CD8-positive, alpha-beta memory T cell (primary cell): ENCODE measurements around the gene DAB2IP. TPM values are rescaled to one million over a fixed set of nuclear protein-coding genes. Genes with fewer than 3 reads are reported as not detected.

ENCODE experiments used
- CTCF ChIA-PET: fragments of 350-600 bp; sonication (Branson Sonifier 250); formaldehyde crosslinking; loops from one replicate; lab custom pipeline; 2021; ENCODE audit warnings: antibody characterized with exemption; lab: Charles Lee
- POLR2A ChIA-PET: fragments of 350-600 bp; sonication (Branson Sonifier 250); formaldehyde crosslinking; loops from one replicate; lab custom pipeline; 2021; ENCODE audit warnings: antibody characterized with exemption; lab: Charles Lee
- DNase-seq, 5 donors: peaks; one replicate each; pipeline versions ENCODE4 v3.0.0 to v3.0.0-alpha.2; 2020 to 2022; ENCODE audit warnings: mixed read lengths in 1 of 5
- H3K27ac ChIP-seq: one replicate; pipeline ENCODE4 v1.7.0; 2013; ENCODE audit warnings: low read depth, mild to moderate bottlenecking, low read length, moderate library complexity
- H3K27me3 ChIP-seq: 2 replicates; pipeline ENCODE4 v1.7.0; 2013; ENCODE audit warnings: low read length, mild to moderate bottlenecking; ENCODE audit not compliant: insufficient read depth, poor library complexity, severe bottlenecking
- H3K36me3 ChIP-seq: 2 replicates; pipeline ENCODE4 v1.7.0; 2013; ENCODE audit warnings: mild to moderate bottlenecking, low read length, moderate library complexity; ENCODE audit not compliant: insufficient read depth
- H3K4me1 ChIP-seq: 2 replicates; pipeline ENCODE4 v1.7.0; 2013; ENCODE audit warnings: mild to moderate bottlenecking, low read length, moderate library complexity; ENCODE audit not compliant: insufficient read depth
- H3K4me3 ChIP-seq: 2 replicates; pipeline ENCODE4 v1.7.0; 2013; ENCODE audit warnings: mild to moderate bottlenecking, low read length
- H3K9me3 ChIP-seq: 2 replicates; pipeline ENCODE4 v1.7.0; 2013; ENCODE audit warnings: mild to moderate bottlenecking, low read length
- H3K27ac Mint-ChIP-seq, 8 donors: one replicate each; pipeline ENCODE4 v1.8.0; 2020 to 2021; ENCODE audit warnings: mixed read lengths in 8 of 8, mild to moderate bottlenecking in 6 of 8, inconsistent platforms in 3 of 8, moderate library complexity in 3 of 8
- H3K27me3 Mint-ChIP-seq, 2 donors: one replicate each; pipeline ENCODE4 v1.8.0; 2020 to 2021; ENCODE audit warnings: mixed read lengths in 2 of 2, mild to moderate bottlenecking in 1 of 2, moderate library complexity in 1 of 2
- H3K36me3 Mint-ChIP-seq, 3 donors: one replicate each; pipeline ENCODE4 v1.8.0; 2020 to 2021; ENCODE audit warnings: mixed read lengths in 3 of 3, inconsistent platforms in 1 of 3, mild to moderate bottlenecking in 1 of 3
- H3K4me1 Mint-ChIP-seq, 3 donors: one replicate each; pipeline ENCODE4 v1.8.0; 2020 to 2021; ENCODE audit warnings: mixed read lengths in 3 of 3, inconsistent platforms in 1 of 3, mild to moderate bottlenecking in 1 of 3
- H3K4me3 Mint-ChIP-seq, 7 donors: one replicate each; pipeline ENCODE4 v1.8.0; 2020 to 2021; ENCODE audit warnings: mixed read lengths in 7 of 7, mild to moderate bottlenecking in 6 of 7, moderate library complexity in 4 of 7, inconsistent platforms in 2 of 7
- H3K9me3 Mint-ChIP-seq, 5 donors: one replicate each; pipeline ENCODE4 v1.8.0; 2020 to 2022; ENCODE audit warnings: mixed read lengths in 5 of 5, mild to moderate bottlenecking in 3 of 5, moderate library complexity in 2 of 5, inconsistent platforms in 1 of 5
- polyA plus RNA-seq: library from polyadenylated mRNA; unstranded; fragments of 300-500 nt; fragmentation: Illumina TruSeq; gene quantifications from one replicate; pipeline ENCODE4 v1.2.3, GENCODE V29; 2021
- total RNA-seq, 2 experiments: library from RNA; stranded (reverse); gene quantifications; one replicate each; pipeline ENCODE4 v1.2.3, GENCODE V29; 2021

Gene DAB2IP
- total and polyA plus RNA-seq, 3 experiments from 2014 or later = 0.15 to 0.41 (median 0.27) TPM

GRCh38 chr9:121688146-121688680 is 36.8 kb downstream of the DAB2IP start:
- no peaks in the 10 kb centered on the region for H3K9me3 ChIP-seq
- peaks cover 1 to 19% of the 10 kb centered on the region in 2 donors for H3K27me3 Mint-ChIP-seq
- H3K36me3 ChIP-seq = no peaks in the 10 kb centered on the region
- CTCF ChIA-PET = no interaction called here
- H3K4me3 ChIP-seq = no peak overlapping the region
- no peaks in the 10 kb centered on the region for H3K36me3 Mint-ChIP-seq
- no peaks in the 10 kb centered on the region for H3K27me3 ChIP-seq
- H3K27ac Mint-ChIP-seq = peak overlapping the region in 1 of 8 donors; percentile 21
- POLR2A ChIA-PET = no interaction called here
- no peak overlapping the region for H3K27ac ChIP-seq
- no peaks in the 10 kb centered on the region for H3K4me1 Mint-ChIP-seq
- no peak for DNase-seq
- no peak overlapping the region for H3K4me3 Mint-ChIP-seq
- no peaks in the 10 kb centered on the region for H3K9me3 Mint-ChIP-seq
- H3K4me1 ChIP-seq = no peaks in the 10 kb centered on the region

- Histone ChIP-seq H3K4me3 (no peak overlapping the region), H3K27me3 (no peaks in the 10 kb centered on the region), H3K36me3 (no peaks in the 10 kb centered on the region), H3K4me1 (no peaks in the 10 kb centered on the region), H3K27ac (no peak overlapping the region), H3K9me3 (no peaks in the 10 kb centered on the region)
- Mint-ChIP-seq H3K4me1 (no peaks in the 10 kb centered on the region), H3K27ac (no peak overlapping the region), H3K4me3 (no peak overlapping the region), H3K9me3 (no peaks in the 10 kb centered on the region), H3K36me3 (no peaks in the 10 kb centered on the region), H3K27me3 (peaks cover 1 to 15% of the 10 kb centered on the region in 2 donors)
- ChIA-PET CTCF (no interaction called here), POLR2A (no interaction called here)
- no peak for DNase-seq
These were observed 37.2 kb downstream of the DAB2IP start for GRCh38 chr9:121688681-121689080.

- Histone ChIP-seq H3K27me3 (no peaks in the 10 kb centered on the region), H3K4me1 (no peaks in the 10 kb centered on the region), H3K36me3 (no peaks in the 10 kb centered on the region), H3K9me3 (no peaks in the 10 kb centered on the region), H3K4me3 (no peak overlapping the region), H3K27ac (no peak overlapping the region)
- ChIA-PET POLR2A (no interaction called here), CTCF (no interaction called here)
- no peaks in the 10 kb centered on the region for H3K4me1 Mint-ChIP-seq
- no peak overlapping the region for H3K27ac Mint-ChIP-seq
- no peak for DNase-seq
- no peaks in the 10 kb centered on the region for H3K9me3 Mint-ChIP-seq
- H3K4me3 Mint-ChIP-seq = no peak overlapping the region
- peaks cover 1 to 7% of the 10 kb centered on the region in 2 donors for H3K27me3 Mint-ChIP-seq
- no peaks in the 10 kb centered on the region for H3K36me3 Mint-ChIP-seq
These were observed 38.2 kb downstream of the DAB2IP start for GRCh38 chr9:121689461-121690157.

- Mint-ChIP-seq H3K9me3 (no peaks in the 10 kb centered on the region), H3K4me1 (no peaks in the 10 kb centered on the region), H3K4me3 (no peak overlapping the region), H3K27ac (no peak overlapping the region), H3K27me3 (peaks cover 1 to 6% of the 10 kb centered on the region in 2 donors), H3K36me3 (no peaks in the 10 kb centered on the region)
- no peak for DNase-seq
- ChIA-PET CTCF (no interaction called here), POLR2A (no interaction called here)
- Histone ChIP-seq H3K27ac (no peak overlapping the region), H3K36me3 (no peaks in the 10 kb centered on the region), H3K27me3 (no peaks in the 10 kb centered on the region), H3K9me3 (no peaks in the 10 kb centered on the region), H3K4me3 (no peak overlapping the region), H3K4me1 (no peaks in the 10 kb centered on the region)
These were observed 38.9 kb downstream of the DAB2IP start for GRCh38 chr9:121690316-121690715.

- Mint-ChIP-seq H3K9me3 (no peaks in the 10 kb centered on the region), H3K27ac (no peak overlapping the region), H3K4me1 (no peaks in the 10 kb centered on the region), H3K36me3 (no peaks in the 10 kb centered on the region), H3K27me3 (peaks cover 1 to 2% of the 10 kb centered on the region in 2 donors), H3K4me3 (no peak overlapping the region)
- Histone ChIP-seq H3K9me3 (no peaks in the 10 kb centered on the region), H3K4me1 (no peaks in the 10 kb centered on the region), H3K27me3 (no peaks in the 10 kb centered on the region), H3K4me3 (no peak overlapping the region), H3K27ac (no peak overlapping the region), H3K36me3 (no peaks in the 10 kb centered on the region)
- CTCF ChIA-PET = no interaction called here
- DNase-seq = no peak
- POLR2A ChIA-PET = no interaction called here
These were observed 39.3 kb downstream of the DAB2IP start for GRCh38 chr9:121690766-121691165.

- no peaks in the 10 kb centered on the region for H3K27me3 ChIP-seq
- no peak for DNase-seq
- Mint-ChIP-seq H3K9me3 (no peaks in the 10 kb centered on the region), H3K27ac (peak overlapping the region in 2 of 8 donors; percentile 2 to 14), H3K4me3 (no peak overlapping the region), H3K4me1 (peaks cover 2 to 3% (median 3%) of the 10 kb centered on the region in 3 donors), H3K27me3 (peaks cover 5% of the 10 kb centered on the region in 2 donors), H3K36me3 (no peaks in the 10 kb centered on the region)
- H3K36me3 ChIP-seq = no peaks in the 10 kb centered on the region
- POLR2A ChIA-PET = no interaction called here
- no peak overlapping the region for H3K4me3 ChIP-seq
- H3K9me3 ChIP-seq = no peaks in the 10 kb centered on the region
- H3K4me1 ChIP-seq = no peaks in the 10 kb centered on the region
- CTCF ChIA-PET = no interaction called here
- H3K27ac ChIP-seq = no peak overlapping the region
These were observed 40.5 kb downstream of the DAB2IP start for GRCh38 chr9:121691890-121692289.

- Histone ChIP-seq H3K36me3 (no peaks in the 10 kb centered on the region), H3K27me3 (peaks cover 8% of the 10 kb centered on the region), H3K9me3 (no peaks in the 10 kb centered on the region), H3K27ac (no peak overlapping the region), H3K4me1 (no peaks in the 10 kb centered on the region), H3K4me3 (no peak overlapping the region)
- ChIA-PET CTCF (no interaction called here), POLR2A (no interaction called here)
- H3K4me3 Mint-ChIP-seq = no peak overlapping the region
- H3K4me1 Mint-ChIP-seq = peaks cover 10 to 11% (median 11%) of the 10 kb centered on the region in 3 donors
- H3K27me3 Mint-ChIP-seq = peaks cover 13 to 14% of the 10 kb centered on the region in 2 donors
- no peaks in the 10 kb centered on the region for H3K9me3 Mint-ChIP-seq
- H3K27ac Mint-ChIP-seq = peak overlapping the region in 1 of 8 donors; percentile 17
- no peaks in the 10 kb centered on the region for H3K36me3 Mint-ChIP-seq
- no peak for DNase-seq
These were observed 41.4 kb downstream of the DAB2IP start for GRCh38 chr9:121692606-121693387.

- POLR2A ChIA-PET = no interaction called here
- Mint-ChIP-seq H3K9me3 (no peaks in the 10 kb centered on the region), H3K36me3 (no peaks in the 10 kb centered on the region), H3K4me1 (peaks cover 11 to 16% (median 12%) of the 10 kb centered on the region in 3 donors), H3K27ac (no peak overlapping the region), H3K27me3 (peaks cover 13 to 19% of the 10 kb centered on the region in 2 donors), H3K4me3 (no peak overlapping the region)
- Histone ChIP-seq H3K27ac (no peak overlapping the region), H3K9me3 (no peaks in the 10 kb centered on the region), H3K36me3 (no peaks in the 10 kb centered on the region), H3K4me1 (peaks cover 4% of the 10 kb centered on the region), H3K4me3 (no peak overlapping the region), H3K27me3 (peaks cover 14% of the 10 kb centered on the region)
- DNase-seq = no peak
- CTCF ChIA-PET = no interaction called here
These were observed 41.9 kb downstream of the DAB2IP start for GRCh38 chr9:121693388-121693670.
